ENCODE results near the gene EFNA1. TPM values are rescaled to one million over a fixed set of nuclear protein-coding genes. Genes with fewer than 3 reads are reported as not detected.
A peak's percentile ranks its signal among the peaks of the same experiment; 100 is the strongest.

The EFNA1 gene
- total RNA-seq (2016; rRNA removed; fragmentation: Illumina TruSeq; extraction: Trizol) (41.2 and 81.8 TPM in 2 replicates), polyA plus RNA-seq (2011; rRNA removed) (874 and 1,163 TPM in 2 replicates), polyA minus RNA-seq (2011; rRNA and poly(A)+ RNA removed; ENCODE audit: low replicate concordance) (139 and 593 TPM in 2 replicates), Bru-seq, nascent RNA (percentile 97 among the genes with signal in this experiment), BruChase-seq, experiment 1, labeled RNA remaining after a 6-hour chase (percentile 96 among the genes with signal in this experiment), BruChase-seq, experiment 2, labeled RNA remaining after a 2-hour chase (percentile 98 among the genes with signal in this experiment)
- total RNA-seq (2016; cell fraction: cytosol; rRNA removed; fragmentation: Illumina TruSeq; extraction: Trizol; ENCODE audit: low read depth): 20.3 and 22.5 TPM in 2 replicates
- total RNA-seq (2016; cell fraction: insoluble cytoplasmic fraction; rRNA removed; fragmentation: Illumina TruSeq; extraction: Trizol): 43.8 and 83.7 TPM in 2 replicates
- 37.3 and 39.8 TPM in 2 replicates for total RNA-seq (2016; cell fraction: membrane; rRNA removed; fragmentation: Illumina TruSeq; extraction: Trizol)
- total RNA-seq (2016; cell fraction: nucleus; rRNA removed; fragmentation: Illumina TruSeq; extraction: Trizol): 83.6 and 87.9 TPM in 2 replicates
- polyA plus RNA-seq (2011; cell fraction: cytosol; rRNA removed): 750 and 916 TPM in 2 replicates
- 390 and 585 TPM in 2 replicates for polyA plus RNA-seq (2011; cell fraction: nucleus; rRNA removed)
- 254 and 427 TPM in 2 replicates for polyA plus RNA-seq (2012)
- 16.7 and 18.6 TPM in 2 replicates for polyA plus RNA-seq (2016; cell fraction: cytosol; fragmentation: Illumina TruSeq; extraction: Trizol; ENCODE audit: low read depth)
- 45.4 and 47.8 TPM in 2 replicates for polyA plus RNA-seq (2016; cell fraction: insoluble cytoplasmic fraction; fragmentation: Illumina TruSeq; extraction: Trizol; ENCODE audit: low read depth)
- polyA plus RNA-seq (2016; cell fraction: membrane; fragmentation: Illumina TruSeq; extraction: Trizol; ENCODE audit: low read depth): 25.2 and 27.9 TPM in 2 replicates
- 175 and 184 TPM in 2 replicates for polyA plus RNA-seq (2016; cell fraction: nucleus; fragmentation: Illumina TruSeq; extraction: Trizol; ENCODE audit: insufficient read depth, low read depth)
- 195 and 264 TPM in 2 replicates for polyA minus RNA-seq (2011; cell fraction: cytosol; rRNA and poly(A)+ RNA removed)
- polyA minus RNA-seq (2011; cell fraction: nucleus; rRNA and poly(A)+ RNA removed): 72.6 and 120 TPM in 2 replicates
- long read RNA-seq, experiment 1, transcript EFNA1-201 (4 exons, 1,444 nt): minor isoform, 51 of 463 reads
- long read RNA-seq, experiment 1, transcript EFNA1-202 (5 exons, 1,926 nt): major isoform, 381 of 463 reads
- long read RNA-seq, experiment 1, partial matches to known transcripts: 18 of 463 reads
- long read RNA-seq, experiment 1, other reads (novel, unspliced or antisense): 6 of 463 reads
- long read RNA-seq, experiment 2, transcript EFNA1-205 (4 exons, 719 nt): minor isoform, 9 of 377 reads
- long read RNA-seq, experiment 2, transcript EFNA1-201 (4 exons, 1,444 nt): minor isoform, 28 of 377 reads
- long read RNA-seq, experiment 2, transcript EFNA1-202 (5 exons, 1,926 nt): major isoform, 280 of 377 reads
- long read RNA-seq, experiment 2, partial matches to known transcripts: 45 of 377 reads
- long read RNA-seq, experiment 2, other reads (novel, unspliced or antisense): 14 of 377 reads

- peaks cover 46% of the 10 kb centered on the region for H3K4me1 ChIP-seq (ENCODE audit: insufficient read depth, low read length)
- peaks cover 30% of the 10 kb centered on the region for H4K20me1 ChIP-seq (ENCODE audit: insufficient read depth, low read length)
- in situ Hi-C loops (cut with HindIII; ENCODE audit: extremely low pct_ligation_motif_present, low pct_unique_long_range_greater_than_20kb): loop anchor here (5.0 kb wide), 1 partner anchor 35 kb away; no protein-coding TSS in a partner anchor
- intact Hi-C loops (cut with micrococcal nuclease; ENCODE audit: unreplicated experiment): loop anchor here (1.0 to 5.0 kb wide), 5 partner anchors 8 to 955 kb away; partner anchors contain the start of genes MEX3A and SLC50A1
- peak within 1 kb of the TSS; percentile 99 for H3K9ac ChIP-seq (ENCODE audit: insufficient read depth, low read depth, low read length)
- peaks cover 52% of the 10 kb centered on the region for H3K79me2 ChIP-seq (ENCODE audit: insufficient read depth, low read length)
- H3K9me3 ChIP-seq (ENCODE audit: low read length): no peaks in the 10 kb centered on the region
- H3K36me3 ChIP-seq (replicated peaks in 1 of 2; ENCODE audit: control insufficient read depth in 1 of 2, insufficient read depth in 2 of 2, low read length in 2 of 2): peaks cover 6 to 22% of the 10 kb centered on the region in 2 experiments; a peak in 4 of 5 replicates
- H3K4me3 ChIP-seq (replicated peaks in 1 of 3; ENCODE audit: insufficient read depth in 1 of 3, low read depth in 2 of 3, low read length in 3 of 3): peak within 1 kb of the TSS; percentile 96 to 99 (median 99)
- ChIA-PET CTCF (ENCODE audit: low intra/inter-chr PET ratio, low total read pairs) (interaction anchor here (1.2 kb wide), 1 partner anchor 40 kb away, joined by 3 read pairs; no protein-coding TSS in a partner anchor), POLR2A (interaction anchor here (0.8 to 6.4 kb wide), 23 partner anchors 10 to 196 kb away, joined by 3 to 144 read pairs (median 6); partner anchors contain the start of genes ADAM15, CKS1B, DPM3 and FDPS)
- H3K27me3 ChIP-seq (ENCODE audit: control insufficient read depth in 1 of 2, insufficient read depth in 2 of 2, low read length in 2 of 2): no peaks in the 10 kb centered on the region; a peak in 1 of 5 replicates
- peak; percentile 94 for FAIRE-seq
- under 1% methylated on average over 32 of the region's 76 CpGs for WGBS (ENCODE audit: low lambda C conversion rate)
- peak within 1 kb of the TSS; percentile 100 for H3K27ac ChIP-seq (ENCODE audit: extremely low read length, insufficient read depth, low read length)
- BruUV-seq (replicated peaks): no TSS peak
- DNase-seq (ENCODE audit: low spot score): peak; percentile 99
- H3K4me2 ChIP-seq (ENCODE audit: low read depth, low read length): peak within 1 kb of the TSS; percentile 94
- no peak within 1 kb of the TSS for H2AFZ ChIP-seq (ENCODE audit: low read length)
- ATAC-seq: peak; percentile 61
- TF ChIP-seq MIXL1 (CRISPR knock-in tag; IDR thresholded peaks at IDR 0.05) (peak; percentile 85; the same call in 1 of the 2 replicates), NONO (IDR thresholded peaks at IDR 0.05) (no peak), NONO (CRISPR knock-in tag; conservative IDR thresholded peaks at IDR 0.05) (peak; percentile 96), BRF2 (CRISPR knock-in tag; IDR thresholded peaks at IDR 0.05) (peak; percentile 84; the same call in 1 of the 2 replicates), GMEB2 (CRISPR knock-in tag; IDR thresholded peaks at IDR 0.05; ENCODE audit: low read depth) (no peak), ATF7 (IDR thresholded peaks at IDR 0.05) (peak; percentile 79), ATF7 (CRISPR knock-in tag; IDR thresholded peaks at IDR 0.05) (peak; percentile 95), MAF1 (CRISPR knock-in tag; IDR thresholded peaks at IDR 0.05; ENCODE audit: borderline replicate concordance) (no peak), ZNF317 (CRISPR knock-in tag; IDR thresholded peaks at IDR 0.05) (peak; percentile 77), ELF4 (CRISPR knock-in tag; IDR thresholded peaks at IDR 0.05; ENCODE audit: borderline replicate concordance) (no peak), SMYD3 (CRISPR knock-in tag; IDR thresholded peaks at IDR 0.05) (0 out of 2 replicates have a peak, but pooled peaks have one; percentile 73), TP53 (CRISPR knock-in tag; conservative IDR thresholded peaks at IDR 0.05) (0 out of 2 replicates have a peak, but pooled peaks have one; percentile 56), ZNF614 (CRISPR knock-in tag; IDR thresholded peaks at IDR 0.05; ENCODE audit: borderline replicate concordance) (peak; percentile 95), ZNF350 (CRISPR knock-in tag; IDR thresholded peaks at IDR 0.05; ENCODE audit: borderline replicate concordance, low read depth) (peak; percentile 45; the same call in 1 of the 2 replicates)
Measured at GRCh38 chr1:155127105-155127966, at the start of gene EFNA1. Gene EFNA1, plus strand, starts transcription at chr1:155127876. Its CDS starts 102 bp downstream, at chr1:155127978.

Measured in HepG2 (cell line).